Measurements from ENCODE around the gene CLEC16A. TPM values are rescaled to one million over a fixed set of nuclear protein-coding genes. Genes with fewer than 3 reads are reported as not detected.

CLEC16A gene
- total RNA-seq, 4 donors from 2014 or later = 19.9 to 38.3 (median 35.0) TPM

GRCh38 chr16:11123666-11124065 is 179.3 kb downstream of the CLEC16A start:
- Histone ChIP-seq H3K27ac (no peak overlapping the region), H3K36me3 (peaks cover 0 to 69% of the 10 kb centered on the region in 2 donors), H3K27me3 (no peaks in the 10 kb centered on the region), H3K9me3 (no peaks in the 10 kb centered on the region), H3K4me3 (no peak overlapping the region), H3K4me1 (peaks cover 0 to 23% (median 7%) of the 10 kb centered on the region in 3 donors)
- 88% methylated on average over 6 of the region's 11 CpGs; no CpG with 5 or more reads in 1 of the 2 donors for WGBS, 2 donors (ENCODE audit: low coverage in 1 of 2)
- no peak for ATAC-seq
- TF ChIP-seq CTCF (IDR thresholded peaks at IDR 0.05) (no peak), EP300 (IDR thresholded peaks at IDR 0.05) (no peak), POLR2A (IDR thresholded peaks at IDR 0.05) (no peak), POLR2AphosphoS5 (IDR thresholded peaks at IDR 0.05) (no peak)

- WGBS, 2 donors (ENCODE audit: low coverage in 1 of 2) = 94% methylated on average over 12 of the region's 17 CpGs; no CpG with 5 or more reads in 1 of the 2 donors
- Histone ChIP-seq H3K27me3 (no peaks in the 10 kb centered on the region), H3K27ac (no peak overlapping the region), H3K4me1 (peaks cover 0 to 45% (median 7%) of the 10 kb centered on the region in 3 donors), H3K36me3 (peaks cover 0 to 61% of the 10 kb centered on the region in 2 donors), H3K9me3 (no peaks in the 10 kb centered on the region), H3K4me3 (no peak overlapping the region)
- ATAC-seq = no peak
- TF ChIP-seq EP300 (IDR thresholded peaks at IDR 0.05) (no peak), CTCF (IDR thresholded peaks at IDR 0.05) (no peak), POLR2AphosphoS5 (IDR thresholded peaks at IDR 0.05) (no peak), POLR2A (IDR thresholded peaks at IDR 0.05) (no peak)
Measured at GRCh38 chr16:11125936-11126335, 181.6 kb downstream of the CLEC16A start.

- TF ChIP-seq POLR2AphosphoS5 (IDR thresholded peaks at IDR 0.05) = no peak
- no peak for TF ChIP-seq EP300 (IDR thresholded peaks at IDR 0.05)
- TF ChIP-seq CTCF (IDR thresholded peaks at IDR 0.05) = no peak
- no peak for TF ChIP-seq POLR2A (IDR thresholded peaks at IDR 0.05)
- H3K27me3 ChIP-seq = no peaks in the 10 kb centered on the region
- peaks cover 0 to 51% (median 7%) of the 10 kb centered on the region in 3 donors for H3K4me1 ChIP-seq
- H3K9me3 ChIP-seq = no peaks in the 10 kb centered on the region
- ATAC-seq = no peak
- H3K27ac ChIP-seq = no peak overlapping the region
- WGBS, 2 donors (ENCODE audit: low coverage in 1 of 2) = 63 to 90% methylated on average over 7 to 12 of the region's 12 CpGs
- H3K4me3 ChIP-seq = no peak overlapping the region
- peaks cover 0 to 55% of the 10 kb centered on the region in 2 donors for H3K36me3 ChIP-seq
Measured at GRCh38 chr16:11126399-11127054, 182.2 kb downstream of the CLEC16A start.

- no peak for TF ChIP-seq POLR2AphosphoS5 (IDR thresholded peaks at IDR 0.05)
- TF ChIP-seq POLR2A (IDR thresholded peaks at IDR 0.05) = no peak
- TF ChIP-seq EP300 (IDR thresholded peaks at IDR 0.05) = no peak
- no peak for TF ChIP-seq CTCF (IDR thresholded peaks at IDR 0.05)
- no peaks in the 10 kb centered on the region for H3K27me3 ChIP-seq
- 58 to 77% methylated on average over 5 to 6 of the region's 7 CpGs for WGBS, 2 donors (ENCODE audit: low coverage in 1 of 2)
- no peak for ATAC-seq
- H3K4me1 ChIP-seq = peaks cover 0 to 55% (median 11%) of the 10 kb centered on the region in 3 donors
- H3K36me3 ChIP-seq = peaks cover 0 to 44% of the 10 kb centered on the region in 2 donors
- H3K27ac ChIP-seq = peak overlapping the region in 3 of 4 donors; percentile 64 to 76 (median 66)
- H3K9me3 ChIP-seq = no peaks in the 10 kb centered on the region
- no peak overlapping the region for H3K4me3 ChIP-seq
Measured at GRCh38 chr16:11127610-11128195, 183.3 kb downstream of the CLEC16A start.

All from gastroesophageal sphincter (tissue), 4 donors.